GM12878 (cell line): ENCODE measurements around the gene PERCC1. TPM values are rescaled to one million over a fixed set of nuclear protein-coding genes. Genes with fewer than 3 reads are reported as not detected.
A peak's percentile ranks its signal among the peaks of the same experiment; 100 is the strongest.
"Not testable (repeated sequence)": the region's sequence is repeated elsewhere in the genome, so short reads cannot be mapped to it uniquely, and the experiment has no call there.

Experiments used
- ATAC-seq: fragments of 200-7000 bp; cut with Tn5 transposase; 3 replicates; pipeline ENCODE4 v1.9.1; 2020; ENCODE audit warnings: mild to moderate bottlenecking, moderate library complexity
- BruUV-seq: library from RNA; stranded (reverse); fragments of 400-500 nt; replicated peaks from 2 replicates; lab custom pipeline; 2021; lab: Mats Ljungman, UMichigan
- CTCF ChIA-PET: fragments of 300-600 bp; sonication (Branson Sonifier 250); formaldehyde crosslinking; extraction: SDS; loops from one replicate; lab custom pipeline; 2021; ENCODE audit warnings: inconsistent platforms; lab: Yijun Ruan, JAX
- POLR2A ChIA-PET: fragments of 350-600 bp; formaldehyde crosslinking; extraction: SDS; loops from one replicate; lab custom pipeline; 2021; ENCODE audit warnings: inconsistent platforms; lab: Charles Lee
- RAD21 ChIA-PET: fragments of 300-600 bp; sonication (Branson Sonifier 250); formaldehyde crosslinking; loops from one replicate; lab custom pipeline; 2023; ENCODE audit warnings: antibody characterized with exemption; ENCODE audit not compliant: unreplicated experiment; lab: Charles Lee
- SMC1A ChIA-PET: fragments of 300-600 bp; sonication (Branson Sonifier 250); formaldehyde crosslinking; loops from one replicate; lab custom pipeline; 2023; ENCODE audit not compliant: unreplicated experiment, uncharacterized antibody; lab: Charles Lee
- DNase-seq: peaks from one replicate; pipeline ENCODE4 v3.0.0-alpha.2; 2011; ENCODE audit warnings: low read depth, low spot score
- FAIRE-seq: peaks from 3 replicates; lab custom pipeline; 2011; peaks lifted over from hg19 to GRCh38; lab: Jason Lieb, UNC
- H2AFZ ChIP-seq: 2 replicates; pipeline ENCODE4 v1.6.0; 2011; ENCODE audit warnings: low read depth, low read length, control low read depth; ENCODE audit not compliant: control insufficient read depth
- H3K27ac ChIP-seq: 2 replicates; pipeline ENCODE4 v1.5.1; 2011; ENCODE audit warnings: control low read depth; ENCODE audit not compliant: control insufficient read depth, insufficient read depth
- H3K27me3 ChIP-seq, 2 experiments: replicated peaks in 1 of 2; 2 replicates each; pipeline versions ENCODE4 v1.6.0 to v1.6.1; 2011; ENCODE audit warnings: low read length in 1 of 2; ENCODE audit not compliant: control insufficient read depth in 2 of 2, insufficient read depth in 2 of 2
- H3K36me3 ChIP-seq, 2 experiments: 2 replicates each; pipeline ENCODE4 v1.5.1; 2011; ENCODE audit warnings: low read length in 1 of 2; ENCODE audit not compliant: control insufficient read depth in 2 of 2, insufficient read depth in 2 of 2
- H3K4me1 ChIP-seq: 2 replicates; pipeline ENCODE4 v1.6.1; 2011; ENCODE audit warnings: mild to moderate bottlenecking, low read length, moderate library complexity, mixed read lengths; ENCODE audit not compliant: control insufficient read depth, insufficient read depth
- H3K4me2 ChIP-seq: 2 replicates; pipeline ENCODE4 v1.6.0; 2011; ENCODE audit warnings: control low read depth; ENCODE audit not compliant: control insufficient read depth, insufficient read depth
- H3K4me3 ChIP-seq: fragments of 200-600 bp; sonication (generic); 2 replicates; pipeline ENCODE4 v1.5.1; 2016
- H3K79me2 ChIP-seq: 2 replicates; pipeline ENCODE4 v1.6.0; 2011; ENCODE audit warnings: low read length; ENCODE audit not compliant: control insufficient read depth, insufficient read depth
- H3K9ac ChIP-seq: 2 replicates; pipeline ENCODE4 v1.8.0; 2011; ENCODE audit warnings: low read length, control low read depth, mixed read lengths; ENCODE audit not compliant: control insufficient read depth, insufficient read depth
- H3K9me3 ChIP-seq: replicated peaks from 3 replicates; pipeline ENCODE4 v1.5.1; 2011; ENCODE audit warnings: mild to moderate bottlenecking, low read length; ENCODE audit not compliant: control insufficient read depth, insufficient read depth
- H4K20me1 ChIP-seq: 2 replicates; pipeline ENCODE4 v1.6.0; 2011; ENCODE audit not compliant: control insufficient read depth, insufficient read depth
- CBFB ChIP-seq: IDR thresholded peaks from 2 replicates; pipeline ENCODE4 v1.6.1; 2016; ENCODE audit warnings: antibody characterized with exemption, low read depth
- EED ChIP-seq: sonication (generic); IDR thresholded peaks from 2 replicates; pipeline ENCODE4 v1.6.1; 2016; ENCODE audit warnings: antibody characterized with exemption, low read depth
- HDGF ChIP-seq: fragments of 450-650 bp; IDR thresholded peaks from 2 replicates; pipeline ENCODE4 v1.6.1; 2016; ENCODE audit warnings: antibody characterized with exemption
- NFXL1 ChIP-seq: fragments of 450-650 bp; IDR thresholded peaks from 2 replicates; pipeline ENCODE4 v1.6.1; 2017; ENCODE audit warnings: antibody characterized with exemption, mild to moderate bottlenecking, borderline replicate concordance
- SMAD1 ChIP-seq: fragments of 450-650 bp; IDR thresholded peaks from 2 replicates; pipeline ENCODE4 v1.6.1; 2018; ENCODE audit warnings: mild to moderate bottlenecking, low read depth; ENCODE audit not compliant: partially characterized antibody
- SUPT20H ChIP-seq: IDR thresholded peaks from 2 replicates; pipeline ENCODE4 v1.6.1; 2011; ENCODE audit warnings: low read depth, mild to moderate bottlenecking, low read length, moderate library complexity, borderline replicate concordance; ENCODE audit not compliant: control insufficient read depth
- TBL1XR1 ChIP-seq: IDR thresholded peaks from 2 replicates; pipeline ENCODE4 v1.6.1; 2012; ENCODE audit warnings: low read depth, low read length, improper control_type of control experiment
- TCF7 ChIP-seq: IDR thresholded peaks from 2 replicates; pipeline ENCODE4 v1.6.1; 2014; ENCODE audit warnings: antibody characterized with exemption, borderline replicate concordance
- YY1 ChIP-seq: IDR thresholded peaks from 2 replicates; pipeline ENCODE4 v1.6.1; 2011; ENCODE audit warnings: low read depth, mild to moderate bottlenecking, low read length
- WGBS: methylation state at CpG from one replicate; pipeline ENCODE4 v1.1.6; 2016; ENCODE audit warnings: low lambda C conversion rate; ENCODE audit not compliant: insufficient replicate concordance, insufficient coverage; ENCODE audit errors: missing lambda C conversion rate; 5-methylcytosine and 5-hydroxymethylcytosine counted together
- in situ Hi-C: fragments of 300-500 bp; cut with MboI; formaldehyde crosslinking; loops from 9 replicates; pipeline ENCODE4 v1.14.3; 2018; ENCODE audit warnings: mixed read lengths
- intact Hi-C: fragments of 100-400 bp; cut with micrococcal nuclease; formaldehyde crosslinking; loops from one replicate; pipeline ENCODE4 v1.14.2; 2022; ENCODE audit not compliant: unreplicated experiment
- polyA plus RNA-seq, 11 experiments: library from polyadenylated mRNA; depleted of rRNA in 4 of 11; unstranded in 6 of 11; stranded (reverse) in 5 of 11; fragments of >200 nt; fragmentation: Nextera tagmentation in 4 of 11; fragmentation: Illumina TruSeq in 1 of 11; extraction: Ambion mirVana in 4 of 11; extraction: Trizol in 1 of 11; gene quantifications; 1 replicate in 1 of 11; 2 replicates in 10 of 11; pipeline versions ENCODE4 v1.2.1 to v1.2.3, GENCODE V29; 2011 to 2016; ENCODE audit warnings: inconsistent platforms in 2 of 11, missing spikeins in 2 of 11, low read depth in 1 of 11
- total RNA-seq, 4 experiments: library from RNA; depleted of rRNA in 3 of 4; stranded (reverse); fragments of >200 nt in 3 of 4; fragmentation: Illumina TruSeq in 1 of 4; extraction: Trizol in 1 of 4; gene quantifications; 2 replicates each; pipeline versions ENCODE4 v1.2.1 to v1.2.3, GENCODE V29; 2013 to 2021
- TF ChIP-seq, protein P1 (sequence below): fragments of 450-650 bp; IDR thresholded peaks from 2 replicates; pipeline ENCODE4 v1.6.1; 2016; ENCODE audit warnings: mild to moderate bottlenecking, moderate library complexity, borderline replicate concordance
- TF ChIP-seq, protein P2 (sequence below): IDR thresholded peaks from 2 replicates; pipeline ENCODE4 v1.6.1; 2011; ENCODE audit warnings: borderline replicate concordance, low read depth, mild to moderate bottlenecking, moderate library complexity, mixed read lengths, low read length; ENCODE audit not compliant: insufficient read depth; ENCODE audit errors: extremely low read length

The PERCC1 gene
- total and polyA plus RNA-seq, 10 of the 15 experiments (the other 5 are each of a cell fraction or from before 2014, with no cell fraction given), result not detected

- H3K79me2 ChIP-seq, DNase-seq, H3K4me3 ChIP-seq, H4K20me1 ChIP-seq, in situ Hi-C loops, H3K27ac ChIP-seq, RAD21 ChIA-PET, H3K36me3 ChIP-seq, intact Hi-C loops, ATAC-seq, H3K27me3 ChIP-seq, H3K4me1 ChIP-seq, H3K9ac ChIP-seq, FAIRE-seq, H2AFZ ChIP-seq, H3K4me2 ChIP-seq, H3K9me3 ChIP-seq, BruUV-seq: not testable (repeated sequence)
- CTCF ChIA-PET, result interaction anchor here (0.7 kb wide), 1 partner anchor 99 kb away, joined by 3 read pairs; no protein-coding TSS in a partner anchor
- POLR2A ChIA-PET, result interaction anchor here (0.6 kb wide), 1 partner anchor 252 kb away, joined by 4 read pairs; no protein-coding TSS in a partner anchor
- 67% methylated on average over 4 of the region's 4 CpGs for WGBS
- TF ChIP-seq, protein P1, sequence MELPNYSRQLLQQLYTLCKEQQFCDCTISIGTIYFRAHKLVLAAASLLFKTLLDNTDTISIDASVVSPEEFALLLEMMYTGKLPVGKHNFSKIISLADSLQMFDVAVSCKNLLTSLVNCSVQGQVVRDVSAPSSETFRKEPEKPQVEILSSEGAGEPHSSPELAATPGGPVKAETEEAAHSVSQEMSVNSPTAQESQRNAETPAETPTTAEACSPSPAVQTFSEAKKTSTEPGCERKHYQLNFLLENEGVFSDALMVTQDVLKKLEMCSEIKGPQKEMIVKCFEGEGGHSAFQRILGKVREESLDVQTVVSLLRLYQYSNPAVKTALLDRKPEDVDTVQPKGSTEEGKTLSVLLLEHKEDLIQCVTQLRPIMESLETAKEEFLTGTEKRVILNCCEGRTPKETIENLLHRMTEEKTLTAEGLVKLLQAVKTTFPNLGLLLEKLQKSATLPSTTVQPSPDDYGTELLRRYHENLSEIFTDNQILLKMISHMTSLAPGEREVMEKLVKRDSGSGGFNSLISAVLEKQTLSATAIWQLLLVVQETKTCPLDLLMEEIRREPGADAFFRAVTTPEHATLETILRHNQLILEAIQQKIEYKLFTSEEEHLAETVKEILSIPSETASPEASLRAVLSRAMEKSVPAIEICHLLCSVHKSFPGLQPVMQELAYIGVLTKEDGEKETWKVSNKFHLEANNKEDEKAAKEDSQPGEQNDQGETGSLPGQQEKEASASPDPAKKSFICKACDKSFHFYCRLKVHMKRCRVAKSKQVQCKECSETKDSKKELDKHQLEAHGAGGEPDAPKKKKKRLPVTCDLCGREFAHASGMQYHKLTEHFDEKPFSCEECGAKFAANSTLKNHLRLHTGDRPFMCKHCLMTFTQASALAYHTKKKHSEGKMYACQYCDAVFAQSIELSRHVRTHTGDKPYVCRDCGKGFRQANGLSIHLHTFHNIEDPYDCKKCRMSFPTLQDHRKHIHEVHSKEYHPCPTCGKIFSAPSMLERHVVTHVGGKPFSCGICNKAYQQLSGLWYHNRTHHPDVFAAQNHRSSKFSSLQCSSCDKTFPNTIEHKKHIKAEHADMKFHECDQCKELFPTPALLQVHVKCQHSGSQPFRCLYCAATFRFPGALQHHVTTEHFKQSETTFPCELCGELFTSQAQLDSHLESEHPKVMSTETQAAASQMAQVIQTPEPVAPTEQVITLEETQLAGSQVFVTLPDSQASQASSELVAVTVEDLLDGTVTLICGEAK, result peak; percentile 82
- TF ChIP-seq, all 136 proteins: peak for 1; not testable (repeated sequence) for 135
- SMC1A ChIA-PET, result not testable (repeated sequence)
Measured at GRCh38 chr16:1439699-1440074, 8.8 kb downstream of the PERCC1 start.

DNA sequence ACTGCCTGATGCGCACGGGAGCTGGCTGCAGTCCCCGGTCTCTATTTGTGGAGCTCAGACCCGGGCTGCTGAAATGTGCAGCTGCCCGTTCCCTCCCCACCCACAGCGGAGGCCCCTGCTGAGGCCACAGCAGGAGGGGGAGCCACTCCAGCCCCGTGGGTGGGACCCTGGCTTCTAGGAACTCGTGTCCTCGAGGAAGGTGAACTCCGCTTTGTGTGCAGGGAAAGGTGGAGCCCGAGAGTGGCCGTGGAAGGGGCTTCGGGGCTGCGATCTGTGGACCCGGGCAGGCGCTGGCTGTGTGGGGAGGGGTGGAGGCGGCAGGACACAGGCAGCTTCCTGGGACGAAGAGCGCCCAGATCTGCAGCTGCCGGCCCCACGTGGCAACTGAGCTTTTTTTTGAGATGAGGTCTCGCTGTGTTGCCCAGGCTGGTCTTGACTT, 10.5 kb downstream of the PERCC1 start:
- Histone ChIP-seq H3K9me3 (no peaks in the 10 kb centered on the region), H3K9ac (no peak overlapping the region), H3K4me1 (no peaks in the 10 kb centered on the region), H3K4me3 (no peak overlapping the region), H2AFZ (no peak overlapping the region), H3K27me3 (no peaks in the 10 kb centered on the region), H4K20me1 (no peaks in the 10 kb centered on the region), H3K36me3 (no peaks in the 10 kb centered on the region), H3K27ac (no peak overlapping the region), H3K4me2 (no peak overlapping the region), H3K79me2 (no peaks in the 10 kb centered on the region)
- BruUV-seq, result no TSS peak
- ChIA-PET CTCF (no interaction called here), POLR2A (interaction anchor here (1.1 to 1.3 kb wide), 2 partner anchors 21 kb away, joined by 4 to 5 read pairs; partner anchors contain the start of gene UQCC4), SMC1A (no interaction called here), RAD21 (interaction anchor here (1.0 to 1.3 kb wide), 2 partner anchors 8 to 12 kb away, joined by 3 read pairs; no protein-coding TSS in a partner anchor)
- in situ Hi-C loops (no loop called here), intact Hi-C loops (no loop called here)
- ATAC-seq (no peak), FAIRE-seq (no peak), DNase-seq (no peak)
- 56% methylated on average over 21 of the region's 22 CpGs for WGBS
- TF ChIP-seq TCF7 (no peak), SMAD1 (no peak), EED (no peak), CBFB (no peak), NFXL1 (no peak), HDGF (no peak), SUPT20H (no peak), YY1 (no peak), TBL1XR1 (no peak)
- TF ChIP-seq, protein P2, sequence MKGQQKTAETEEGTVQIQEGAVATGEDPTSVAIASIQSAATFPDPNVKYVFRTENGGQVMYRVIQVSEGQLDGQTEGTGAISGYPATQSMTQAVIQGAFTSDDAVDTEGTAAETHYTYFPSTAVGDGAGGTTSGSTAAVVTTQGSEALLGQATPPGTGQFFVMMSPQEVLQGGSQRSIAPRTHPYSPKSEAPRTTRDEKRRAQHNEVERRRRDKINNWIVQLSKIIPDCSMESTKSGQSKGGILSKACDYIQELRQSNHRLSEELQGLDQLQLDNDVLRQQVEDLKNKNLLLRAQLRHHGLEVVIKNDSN, result no peak
